Gastrocnemius medialis (tissue), 4 donors: ENCODE data around the gene FNDC3B.

Source experiments
- POLR2A ChIP-seq, 2 donors: fragments of 450-650 bp; IDR thresholded peaks; one replicate each; pipeline ENCODE4 v1.6.1; 2017; ENCODE audit warnings: antibody characterized with exemption in 2 of 2, mild to moderate bottlenecking in 2 of 2, moderate library complexity in 2 of 2
- TF ChIP-seq, protein P1 (sequence below), 5 experiments: fragments of 450-650 bp in 3 of 5; fragments of 200-600 bp in 2 of 5; sonication (generic) in 2 of 5; IDR thresholded peaks in 4 of 5; conservative IDR thresholded peaks in 1 of 5; 1 replicate in 4 of 5; 2 replicates in 1 of 5; pipeline ENCODE4 v1.5.1; 2016 to 2019; ENCODE audit warnings: antibody characterized with exemption in 5 of 5, mild to moderate bottlenecking in 3 of 5, moderate library complexity in 3 of 5

DNA sequence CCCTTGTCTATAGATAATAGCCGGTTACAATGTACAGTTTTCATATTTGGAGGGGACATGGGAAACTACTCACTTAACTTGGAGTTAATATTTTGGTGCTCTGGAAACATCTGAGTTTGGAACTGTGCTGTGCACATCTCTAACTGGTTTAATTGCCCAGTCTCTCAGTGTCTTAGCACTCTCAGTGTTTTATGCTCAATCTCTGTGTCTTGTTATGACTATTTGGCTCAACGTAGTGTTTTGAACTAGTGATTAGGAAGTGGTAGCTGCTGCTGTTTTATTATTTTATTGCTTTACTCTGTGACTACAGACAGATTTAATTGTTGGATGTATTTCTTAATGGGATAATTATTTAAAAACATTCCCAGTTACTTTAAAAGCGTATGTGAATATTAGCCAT lies 17.0 kb downstream of the FNDC3B start:
- TF ChIP-seq POLR2A (IDR thresholded peaks at IDR 0.05) = no peak
- TF ChIP-seq, protein P1, sequence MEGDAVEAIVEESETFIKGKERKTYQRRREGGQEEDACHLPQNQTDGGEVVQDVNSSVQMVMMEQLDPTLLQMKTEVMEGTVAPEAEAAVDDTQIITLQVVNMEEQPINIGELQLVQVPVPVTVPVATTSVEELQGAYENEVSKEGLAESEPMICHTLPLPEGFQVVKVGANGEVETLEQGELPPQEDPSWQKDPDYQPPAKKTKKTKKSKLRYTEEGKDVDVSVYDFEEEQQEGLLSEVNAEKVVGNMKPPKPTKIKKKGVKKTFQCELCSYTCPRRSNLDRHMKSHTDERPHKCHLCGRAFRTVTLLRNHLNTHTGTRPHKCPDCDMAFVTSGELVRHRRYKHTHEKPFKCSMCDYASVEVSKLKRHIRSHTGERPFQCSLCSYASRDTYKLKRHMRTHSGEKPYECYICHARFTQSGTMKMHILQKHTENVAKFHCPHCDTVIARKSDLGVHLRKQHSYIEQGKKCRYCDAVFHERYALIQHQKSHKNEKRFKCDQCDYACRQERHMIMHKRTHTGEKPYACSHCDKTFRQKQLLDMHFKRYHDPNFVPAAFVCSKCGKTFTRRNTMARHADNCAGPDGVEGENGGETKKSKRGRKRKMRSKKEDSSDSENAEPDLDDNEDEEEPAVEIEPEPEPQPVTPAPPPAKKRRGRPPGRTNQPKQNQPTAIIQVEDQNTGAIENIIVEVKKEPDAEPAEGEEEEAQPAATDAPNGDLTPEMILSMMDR (IDR thresholded peaks at IDR 0.05 in 4 of 5, conservative IDR thresholded peaks at IDR 0.05 in 1 of 5) = no peak
